Testis (tissue), 2 donors: ENCODE measurements around the gene OR13J1.
A peak's percentile ranks its signal among the peaks of the same experiment; 100 is the strongest.

Experiments used
- CTCF ChIP-seq, 3 experiments: fragments of 450-650 bp in 2 of 3; fragments of 200-600 bp in 1 of 3; sonication (generic) in 1 of 3; IDR thresholded peaks; one replicate each; pipeline ENCODE4 v1.5.1; 2016 to 2019; ENCODE audit warnings: antibody characterized with exemption in 3 of 3, mild to moderate bottlenecking in 2 of 3, moderate library complexity in 1 of 3
- POLR2A ChIP-seq: fragments of 450-650 bp; IDR thresholded peaks from one replicate; pipeline ENCODE4 v1.6.1; 2017; ENCODE audit warnings: antibody characterized with exemption, mild to moderate bottlenecking, moderate library complexity

GRCh38 chr9:35829084-35829763 lies 41.0 kb downstream of the OR13J1 start, which contains the start of gene TMEM8B:
- TF ChIP-seq POLR2A (peak; percentile 12), CTCF (IDR thresholded peaks at IDR 0.05) (no peak)
